ENCODE results near the gene ZFYVE26. TPM values are rescaled to one million over a fixed set of nuclear protein-coding genes. Genes with fewer than 3 reads are reported as not detected.
"Not testable (repeated sequence)": the region's sequence is repeated elsewhere in the genome, so short reads cannot be mapped to it uniquely, and the experiment has no call there.

Gene ZFYVE26
- total RNA-seq, 1 donor from 2014 or later, result 13.3 TPM

- Histone ChIP-seq H3K27ac (replicated peaks) (no peak overlapping the region), H3K4me3 (no peak overlapping the region), H3K27me3 (ENCODE audit: low read depth) (no peaks in the 10 kb centered on the region), H3K9me3 (replicated peaks) (peaks cover under 1% of the 10 kb centered on the region), H3K36me3 (no peaks in the 10 kb centered on the region), H3K4me1 (no peaks in the 10 kb centered on the region)
- intact Hi-C loops (cut with micrococcal nuclease), result no loop called here
- peak; percentile 78 for TF ChIP-seq CTCF (IDR thresholded peaks at IDR 0.05; ENCODE audit: borderline replicate concordance)
- DNase-seq, result no peak
Observed at GRCh38 chr14:67704484-67705089, 111.8 kb downstream of the ZFYVE26 start.

GRCh38 chr14:67703997-67704396 is 112.4 kb downstream of the ZFYVE26 start:
- intact Hi-C loops (cut with micrococcal nuclease), result no loop called here
- no peaks in the 10 kb centered on the region for H3K4me1 ChIP-seq
- no peak for DNase-seq
- TF ChIP-seq CTCF (IDR thresholded peaks at IDR 0.05; ENCODE audit: borderline replicate concordance), result no peak
- H3K27me3 ChIP-seq (ENCODE audit: low read depth), result no peaks in the 10 kb centered on the region
- no peaks in the 10 kb centered on the region for H3K9me3 ChIP-seq (replicated peaks)
- H3K27ac ChIP-seq (replicated peaks), result no peak overlapping the region
- H3K36me3 ChIP-seq, result no peaks in the 10 kb centered on the region
- H3K4me3 ChIP-seq, result no peak overlapping the region

- DNase-seq; H3K4me3 ChIP-seq; H3K4me1 ChIP-seq; intact Hi-C loops (cut with micrococcal nuclease); H3K9me3 ChIP-seq (replicated peaks); H3K27ac ChIP-seq (replicated peaks); H3K36me3 ChIP-seq; H3K27me3 ChIP-seq (ENCODE audit: low read depth): not testable (repeated sequence)
Observed at GRCh38 chr14:67701492-67701891, 114.9 kb downstream of the ZFYVE26 start, which contains the start of gene RDH12. Gene RDH12, plus strand, starts transcription at chr14:67701886. Its CDS starts 20,757 bp downstream, at chr14:67722643.

- no peaks in the 10 kb centered on the region for H3K36me3 ChIP-seq
- intact Hi-C loops (cut with micrococcal nuclease), result no loop called here
Observed at GRCh38 chr14:67698179-67698578, 118.2 kb downstream of the ZFYVE26 start.

GRCh38 chr14:67697006-67697405 is 119.4 kb downstream of the ZFYVE26 start:
- DNase-seq, result no peak
- no peak for TF ChIP-seq CTCF (IDR thresholded peaks at IDR 0.05; ENCODE audit: borderline replicate concordance)
- intact Hi-C loops (cut with micrococcal nuclease), result no loop called here
- Histone ChIP-seq H3K27me3 (ENCODE audit: low read depth) (no peaks in the 10 kb centered on the region), H3K4me3 (no peak overlapping the region), H3K4me1 (peaks cover 19% of the 10 kb centered on the region), H3K27ac (replicated peaks) (no peak overlapping the region), H3K9me3 (replicated peaks) (no peaks in the 10 kb centered on the region), H3K36me3 (peaks cover 4% of the 10 kb centered on the region)

More at GRCh38 chr14:67698179-67698578, 118.2 kb downstream of the ZFYVE26 start:
- no peak for DNase-seq
- Histone ChIP-seq H3K27ac (replicated peaks) (no peak overlapping the region), H3K4me3 (no peak overlapping the region), H3K27me3 (ENCODE audit: low read depth) (no peaks in the 10 kb centered on the region), H3K9me3 (replicated peaks) (no peaks in the 10 kb centered on the region), H3K4me1 (peaks cover 19% of the 10 kb centered on the region)
- TF ChIP-seq CTCF (IDR thresholded peaks at IDR 0.05; ENCODE audit: borderline replicate concordance), result no peak

Other genes with a start within 250 kb of the ZFYVE26 start
- 12.8 TPM for gene PIGH, start 216.3 kb downstream of the ZFYVE26 start, total RNA-seq
- gene ARG2, start 196.7 kb downstream of the ZFYVE26 start, total RNA-seq, result 1.2 TPM
- 125 TPM for gene VTI1B, start 142.0 kb downstream of the ZFYVE26 start, total RNA-seq
- gene RDH11, start 120.8 kb downstream of the ZFYVE26 start, total RNA-seq, result 13.9 TPM
- not detected for gene RDH12, start 114.7 kb downstream of the ZFYVE26 start, total RNA-seq
- 2.4 TPM for gene RAD51B, start 3.2 kb upstream of the ZFYVE26 start, total RNA-seq

Data from left ventricle myocardium inferior (tissue), 1 donor.